Panc1 (cell line): ENCODE data around the gene KLRG1. TPM values are rescaled to one million over a fixed set of nuclear protein-coding genes. Genes with fewer than 3 reads are reported as not detected.
A peak's percentile ranks its signal among the peaks of the same experiment; 100 is the strongest.

ENCODE experiments used
- ATAC-seq: fragments of 200-7000 bp; cut with Tn5 transposase; 2 replicates; pipeline ENCODE4 v1.9.1; 2020; ENCODE audit warnings: mild to moderate bottlenecking, moderate library complexity
- BruUV-seq: library from RNA; stranded (reverse); fragments of 400-500 nt; replicated peaks from 2 replicates; lab custom pipeline; 2021; lab: Mats Ljungman, UMichigan
- CTCF ChIA-PET: fragments of 300-600 bp; sonication (Branson Sonifier 250); formaldehyde crosslinking; loops from one replicate; lab custom pipeline; 2022; ENCODE audit warnings: antibody characterized with exemption; lab: Charles Lee
- POLR2A ChIA-PET: fragments of 300-600 bp; sonication (Branson Sonifier 250); formaldehyde crosslinking; loops from one replicate; lab custom pipeline; 2022; ENCODE audit warnings: antibody characterized with exemption; lab: Charles Lee
- DNase-seq: peaks from one replicate; pipeline ENCODE4 v3.0.0-alpha.2; 2010; ENCODE audit warnings: low read depth, low spot score
- H3K27ac ChIP-seq: 2 replicates; pipeline ENCODE4 v1.5.1; 2011; ENCODE audit warnings: mild to moderate bottlenecking, low read length, inconsistent platforms
- H3K27me3 ChIP-seq: fragments of 200-500 bp; sonication (Bioruptor generic); 2 replicates; pipeline ENCODE4 v1.6.0; 2014; ENCODE audit warnings: low read length, inconsistent platforms; ENCODE audit not compliant: control insufficient read depth, insufficient read depth
- H3K36me3 ChIP-seq: fragments of 200-500 bp; sonication (Bioruptor generic); 2 replicates; pipeline ENCODE4 v1.5.1; 2014; ENCODE audit warnings: inconsistent platforms, mild to moderate bottlenecking, low read length, moderate library complexity; ENCODE audit not compliant: control insufficient read depth, insufficient read depth
- H3K4me1 ChIP-seq: 2 replicates; pipeline ENCODE4 v1.5.1; 2011; ENCODE audit warnings: inconsistent platforms, mild to moderate bottlenecking, low read length, moderate library complexity; ENCODE audit not compliant: control insufficient read depth, insufficient read depth
- H3K4me3 ChIP-seq, 2 experiments: 2 replicates each; pipeline ENCODE4 v1.5.1; 2011 to 2012; ENCODE audit warnings: low read depth in 2 of 2, low read length in 2 of 2, mild to moderate bottlenecking in 2 of 2, inconsistent platforms in 1 of 2, moderate library complexity in 1 of 2
- H3K9me3 ChIP-seq: fragments of 200-500 bp; sonication (Bioruptor generic); 2 replicates; pipeline ENCODE4 v1.5.1; 2014; ENCODE audit warnings: low read depth, mild to moderate bottlenecking, inconsistent platforms, low read length, moderate library complexity; ENCODE audit not compliant: control insufficient read depth, insufficient read depth
- CTCF ChIP-seq: fragments of 450-650 bp; IDR thresholded peaks from 2 replicates; pipeline ENCODE4 v1.5.1; 2017; ENCODE audit warnings: mild to moderate bottlenecking
- POLR2AphosphoS5 ChIP-seq: IDR thresholded peaks from 2 replicates; pipeline ENCODE4 v1.6.1; 2012; ENCODE audit warnings: mild to moderate bottlenecking, low read depth, low read length, moderate library complexity
- REST ChIP-seq, 2 experiments: IDR thresholded peaks; 2 replicates each; pipeline ENCODE4 v1.6.1; 2011 to 2012; ENCODE audit warnings: low read depth in 2 of 2, control low read depth in 1 of 2, low read length in 1 of 2, mild to moderate bottlenecking in 1 of 2, moderate library complexity in 1 of 2; ENCODE audit not compliant: insufficient read depth in 1 of 2
- SIN3A ChIP-seq: IDR thresholded peaks from 2 replicates; pipeline ENCODE4 v1.6.1; 2012; ENCODE audit warnings: low read depth, mild to moderate bottlenecking, low read length, moderate library complexity, borderline replicate concordance; ENCODE audit not compliant: insufficient read depth
- TCF7L2 ChIP-seq: IDR thresholded peaks from 2 replicates; pipeline ENCODE4 v1.6.1; 2011; ENCODE audit warnings: mild to moderate bottlenecking, low read depth, low read length, inconsistent platforms
- in situ Hi-C: cut with HindIII; loops from 2 replicates; pipeline ENCODE4 v1.10.0; 2016; ENCODE audit warnings: low sequenced_read_pairs, low pct_unique_long_range_greater_than_20kb
- intact Hi-C: fragments of 100-400 bp; cut with micrococcal nuclease; formaldehyde crosslinking; loops from one replicate; pipeline ENCODE4 v1.10.0; 2022; ENCODE audit not compliant: unreplicated experiment
- total RNA-seq: library from RNA; stranded (reverse); gene quantifications from one replicate; pipeline ENCODE4 v1.2.1, GENCODE V29; 2021; ENCODE audit not compliant: unreplicated experiment

Gene KLRG1
- total RNA-seq, 1 experiment from 2014 or later: 0.69 TPM

GRCh38 chr12:8950702-8951478 lies 38.5 kb upstream of the KLRG1 start:
- Histone ChIP-seq H3K27ac (peak overlapping the region; percentile 96), H3K27me3 (no peaks in the 10 kb centered on the region), H3K36me3 (peaks cover 7% of the 10 kb centered on the region; the same call in 1 of the 2 replicates), H3K4me1 (peaks cover 9% of the 10 kb centered on the region), H3K4me3 (peak overlapping the region; percentile 99 to 100), H3K9me3 (no peaks in the 10 kb centered on the region)
- TF ChIP-seq SIN3A (no peak), TCF7L2 (no peak), REST (IDR thresholded peaks at IDR 0.05; ENCODE audit: insufficient read depth in 1 of 2, low read depth in 2 of 2, low read length in 1 of 2) (no peak), CTCF (no peak), POLR2AphosphoS5 (no peak)
- in situ Hi-C loops: no loop called here
- DNase-seq (no peak), ATAC-seq (no peak)
- POLR2A ChIA-PET: interaction anchor here (1.2 kb wide), 1 partner anchor 99 kb away, joined by 3 read pairs; no protein-coding TSS in a partner anchor
- intact Hi-C loops: loop anchor here (2.0 kb wide), 1 partner anchor 88 kb away; no protein-coding TSS in a partner anchor
- CTCF ChIA-PET: interaction anchor here (0.8 kb wide), 1 partner anchor 91 kb away, joined by 4 read pairs; no protein-coding TSS in a partner anchor
- no TSS peak for BruUV-seq

- TF ChIP-seq TCF7L2: no peak
- no peak for TF ChIP-seq SIN3A
- no peak for TF ChIP-seq CTCF
- no peak overlapping the region for H3K27ac ChIP-seq
- H3K4me3 ChIP-seq: no peak overlapping the region
- ChIA-PET POLR2A (no interaction called here), CTCF (no interaction called here)
- no peak for ATAC-seq
- no peaks in the 10 kb centered on the region for H3K9me3 ChIP-seq
- in situ Hi-C loops: no loop called here
- no peak for DNase-seq
- BruUV-seq: no TSS peak
- peaks cover 7% of the 10 kb centered on the region; the same call in 1 of the 2 replicates for H3K36me3 ChIP-seq
- H3K4me1 ChIP-seq: peaks cover 9% of the 10 kb centered on the region
- H3K27me3 ChIP-seq: no peaks in the 10 kb centered on the region
- intact Hi-C loops: loop anchor here (2.0 kb wide), 1 partner anchor 87 kb away; no protein-coding TSS in a partner anchor
Observed at GRCh38 chr12:8951744-8952143, 37.6 kb upstream of the KLRG1 start.
